Motor neuron (in vitro differentiated cells): ENCODE results near the gene GIPR. TPM values are rescaled to one million over a fixed set of nuclear protein-coding genes. Genes with fewer than 3 reads are reported as not detected.

Source experiments
- ATAC-seq, 8 experiments: fragments of 200-7000 bp; cut with Tn5 transposase; replicated peaks in 6 of 8; 2 replicates each; pipeline ENCODE4 v1.8.0; 2021; ENCODE audit warnings: mild to moderate bottlenecking in 8 of 8, moderate library complexity in 8 of 8
- H3K27ac ChIP-seq, 2 donors: fragments of 250-450 bp; sonication (Bioruptor Pico); 2 replicates each; pipeline ENCODE4 v1.9.0; 2021; ENCODE audit warnings: antibody characterized with exemption in 2 of 2, mild to moderate bottlenecking in 2 of 2, moderate library complexity in 1 of 2
- H3K4me1 ChIP-seq, 2 donors: fragments of 250-450 bp; sonication (Bioruptor Pico); replicated peaks in 1 of 2; 2 replicates each; pipeline ENCODE4 v1.6.1; 2021; ENCODE audit warnings: antibody characterized with exemption in 2 of 2, mild to moderate bottlenecking in 2 of 2, moderate library complexity in 1 of 2
- H3K4me3 ChIP-seq, 5 donors: fragments of 250-450 bp; sonication (Bioruptor Pico); 2 replicates each; pipeline ENCODE4 v1.9.0; 2021; ENCODE audit warnings: antibody characterized with exemption in 5 of 5, mild to moderate bottlenecking in 5 of 5, moderate library complexity in 4 of 5
- WGBS, 10 experiments: fragments of 450-650 bp; shearing (Covaris generic); methylation state at CpG; one replicate each; pipeline ENCODE4 v1.0.0; 2022; 5-methylcytosine and 5-hydroxymethylcytosine counted together
- in situ Hi-C, 9 experiments: fragments of 400-800 bp; cut with MboI; loops; one replicate each; pipeline ENCODE4 v1.15.0; 2021; ENCODE audit warnings: low sequenced_read_pairs in 9 of 9, low pct_unique_long_range_greater_than_20kb in 2 of 9; ENCODE audit not compliant: unreplicated experiment in 9 of 9
- total RNA-seq, 8 experiments: library from RNA; unstranded; fragments of 300-600 nt; gene quantifications; 2 replicates each; pipeline versions ENCODE4 v1.2.3 to v1.2.4, GENCODE V29; 2022

Gene GIPR
- total RNA-seq, 8 experiments from 2014 or later = 0.20 to 8.7 (median 3.9) TPM

DNA sequence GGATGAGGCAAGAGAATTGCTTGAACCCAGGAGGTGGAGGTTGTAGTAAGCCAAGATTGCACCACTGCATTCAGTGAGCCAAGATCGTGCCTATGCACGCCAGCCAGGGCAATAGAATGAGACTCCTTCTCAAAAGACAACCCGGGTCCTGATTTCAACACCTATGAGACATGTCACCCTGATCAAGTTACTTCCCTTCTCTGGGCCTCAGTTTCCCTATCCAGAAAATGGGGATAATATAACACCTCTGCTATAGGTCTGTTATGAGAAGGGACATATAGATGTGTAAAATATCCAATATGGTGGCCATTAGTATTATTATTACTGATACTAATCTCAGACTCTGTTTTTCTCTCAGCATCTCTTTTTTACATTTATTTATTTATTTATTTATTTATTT is 12.9 kb upstream of the GIPR start:
- no peak for ATAC-seq
- in situ Hi-C loops = no loop called here

DNA sequence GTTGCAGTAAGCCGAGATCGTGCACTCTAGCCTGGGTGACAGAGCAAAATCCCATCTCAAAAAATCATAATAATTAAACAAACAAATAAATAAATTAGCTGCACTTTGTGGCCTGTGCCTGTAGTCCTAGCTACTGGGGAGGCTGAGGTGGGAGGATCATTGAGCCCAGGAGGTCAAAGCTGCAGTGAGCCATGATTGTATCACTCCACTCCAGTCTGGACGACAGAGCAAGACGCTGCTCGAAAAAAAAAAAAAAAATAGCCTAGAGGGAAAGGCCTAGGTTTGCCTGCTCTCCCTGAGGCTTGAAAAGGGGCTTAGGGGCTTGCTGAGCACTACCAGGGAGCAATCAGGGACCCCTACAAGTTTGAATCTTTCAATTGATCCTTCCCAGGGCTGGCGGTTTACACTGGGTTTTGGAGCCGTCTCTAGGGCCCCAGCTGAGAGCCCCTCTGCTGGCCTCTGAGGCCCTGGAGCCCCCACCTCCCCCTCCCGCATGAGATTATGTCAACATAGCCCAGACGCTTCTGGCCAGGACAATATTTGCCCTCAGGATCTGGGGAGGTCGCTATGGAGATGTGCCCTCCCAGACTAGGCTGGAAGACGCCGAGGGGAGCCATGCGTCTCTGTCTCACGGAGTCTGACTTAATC is 10.4 kb upstream of the GIPR start:
- Histone ChIP-seq H3K27ac (peak overlapping the region in 1 of 2 donors; percentile 52), H3K4me1 (peaks cover 5 to 19% of the 10 kb centered on the region in 2 donors), H3K4me3 (no peak overlapping the region)
- peak in 6 of 8 experiments; percentile 60 to 90 (median 70) for ATAC-seq
- 4 to 86% (median 47%) methylated on average over 1 to 4 of the region's 14 CpGs; no CpG with 5 or more reads in 2 of the 10 experiments for WGBS, 10 experiments
- in situ Hi-C loops = no loop called here

More for the DNA sequence above, 12.9 kb upstream of the GIPR start:
- no peak overlapping the region for H3K4me3 ChIP-seq
- WGBS, 10 experiments = 67 to 100% (median 93%) methylated on average over 1 to 3 of the region's 3 CpGs; no CpG with 5 or more reads in 5 of the 10 experiments
- no peak overlapping the region for H3K27ac ChIP-seq
- H3K4me1 ChIP-seq = peaks cover 5 to 19% of the 10 kb centered on the region in 2 donors

DNA sequence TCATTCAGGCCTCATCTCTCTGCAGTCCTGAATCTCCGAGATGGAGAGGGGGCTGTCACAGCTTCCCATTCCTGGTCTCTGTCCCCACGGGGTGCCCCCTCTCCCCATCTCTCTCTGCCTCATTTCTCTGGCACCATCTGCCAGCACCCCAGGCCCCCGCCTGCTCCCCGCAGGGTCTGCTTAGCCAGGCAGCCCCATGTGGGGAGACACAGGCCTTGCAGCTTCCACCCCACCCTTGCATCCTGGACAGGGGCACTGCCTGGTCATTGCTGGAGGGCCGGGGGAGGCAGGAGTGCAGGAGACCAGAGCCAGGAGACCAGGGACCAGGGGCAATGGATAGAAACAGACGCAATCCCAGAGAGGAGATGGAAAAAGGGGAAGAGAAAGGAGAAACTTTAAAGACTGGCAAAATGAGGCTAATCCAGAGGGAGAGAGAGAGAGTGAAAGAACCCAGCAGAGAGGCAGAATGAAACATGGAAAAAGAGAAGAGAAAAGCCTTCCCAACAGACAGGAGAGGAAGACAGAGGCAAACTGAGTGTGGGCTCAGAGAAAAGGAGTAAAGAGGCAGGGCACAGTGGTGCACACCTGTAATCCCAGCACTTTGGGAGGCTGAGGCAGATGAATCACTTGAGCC is 8.8 kb upstream of the GIPR start:
- in situ Hi-C loops = no loop called here
- peaks cover 0 to 11% of the 10 kb centered on the region in 2 donors for H3K4me1 ChIP-seq
- no peak for ATAC-seq
- H3K4me3 ChIP-seq = no peak overlapping the region
- H3K27ac ChIP-seq = no peak overlapping the region
- 20 to 100% (median 77%) methylated on average over 1 to 2 of the region's 6 CpGs; no CpG with 5 or more reads in 2 of the 10 experiments for WGBS, 10 experiments

DNA sequence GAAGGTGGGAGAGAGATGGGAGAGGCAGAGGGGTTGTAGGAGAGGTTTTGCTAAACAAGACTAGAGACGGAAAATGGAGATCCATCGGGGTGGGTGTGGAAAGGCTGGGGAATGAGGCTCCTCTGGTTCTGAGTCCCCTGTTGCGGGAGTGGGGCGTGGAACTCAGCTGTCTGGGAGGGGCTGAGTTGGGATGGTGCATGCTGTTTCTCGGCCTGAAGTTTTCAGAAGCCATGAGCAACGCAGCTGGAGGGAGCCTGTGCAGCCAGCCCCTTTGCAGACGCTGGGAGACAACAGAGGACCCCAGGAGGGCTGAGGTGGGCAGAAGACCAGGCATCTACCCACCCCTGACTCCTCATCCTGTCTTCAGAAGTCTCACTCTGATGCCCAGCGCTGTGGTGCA is 7.4 kb upstream of the GIPR start:
- no peak overlapping the region for H3K27ac ChIP-seq
- 0 to 100% (median 40%) methylated on average over 1 to 7 of the region's 8 CpGs; no CpG with 5 or more reads in 2 of the 10 experiments for WGBS, 10 experiments
- peaks cover 0 to 11% of the 10 kb centered on the region in 2 donors for H3K4me1 ChIP-seq
- no peak overlapping the region for H3K4me3 ChIP-seq
- in situ Hi-C loops = no loop called here
- ATAC-seq = peak in 3 of 8 experiments; percentile 20 to 86 (median 43)

DNA sequence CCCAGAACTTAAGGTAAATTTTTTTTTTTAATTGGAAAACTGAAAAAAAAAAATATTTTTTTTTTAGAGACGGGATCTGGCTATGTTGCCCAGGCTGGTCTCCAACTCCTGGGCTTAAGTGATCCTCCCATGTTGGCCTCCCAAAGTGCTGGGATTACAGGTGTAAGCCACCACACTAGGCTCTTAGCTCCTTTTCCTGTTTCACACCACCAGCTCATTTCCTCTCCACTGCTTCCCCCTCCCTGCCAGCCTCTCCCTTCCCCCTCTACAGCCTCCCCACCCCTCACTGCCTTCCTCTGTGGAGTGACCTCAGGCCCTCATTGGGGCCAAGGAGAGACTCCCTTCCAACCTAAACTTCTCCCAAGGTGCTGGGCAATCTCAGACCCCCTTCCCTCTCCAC is 4.2 kb upstream of the GIPR start:
- no peak overlapping the region for H3K4me3 ChIP-seq
- in situ Hi-C loops = no loop called here
- H3K27ac ChIP-seq = no peak overlapping the region
- 100% methylated on average over 1 of the region's 1 CpG; no CpG with 5 or more reads in 9 of the 10 experiments for WGBS, 10 experiments
- no peak for ATAC-seq
- H3K4me1 ChIP-seq = peaks cover 4% of the 10 kb centered on the region in 2 donors

DNA sequence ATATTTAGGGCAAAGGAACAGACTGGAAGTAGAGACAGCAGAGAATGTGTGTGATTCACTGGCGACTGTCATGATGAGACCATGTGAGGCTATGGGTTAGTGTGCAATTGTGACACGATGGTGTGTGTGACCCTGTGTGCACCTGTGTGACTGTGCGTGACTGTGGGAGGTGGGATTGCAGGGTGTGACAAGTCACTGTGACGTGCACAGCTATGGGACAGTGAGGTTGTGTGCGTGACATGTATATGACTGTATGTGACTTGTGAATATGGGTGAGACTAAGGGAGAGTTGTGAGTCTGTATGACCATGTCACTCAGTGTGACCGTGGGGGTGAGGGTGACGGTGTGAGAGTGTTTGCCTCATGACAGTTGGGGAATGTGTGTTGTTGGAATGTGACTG is 3.4 kb upstream of the GIPR start:
- Histone ChIP-seq H3K27ac (no peak overlapping the region), H3K4me3 (no peak overlapping the region), H3K4me1 (peaks cover 4% of the 10 kb centered on the region in 2 donors)
- in situ Hi-C loops = no loop called here
- ATAC-seq = no peak
- 33 to 83% (median 66%) methylated on average over 2 to 7 of the region's 7 CpGs; no CpG with 5 or more reads in 6 of the 10 experiments for WGBS, 10 experiments

DNA sequence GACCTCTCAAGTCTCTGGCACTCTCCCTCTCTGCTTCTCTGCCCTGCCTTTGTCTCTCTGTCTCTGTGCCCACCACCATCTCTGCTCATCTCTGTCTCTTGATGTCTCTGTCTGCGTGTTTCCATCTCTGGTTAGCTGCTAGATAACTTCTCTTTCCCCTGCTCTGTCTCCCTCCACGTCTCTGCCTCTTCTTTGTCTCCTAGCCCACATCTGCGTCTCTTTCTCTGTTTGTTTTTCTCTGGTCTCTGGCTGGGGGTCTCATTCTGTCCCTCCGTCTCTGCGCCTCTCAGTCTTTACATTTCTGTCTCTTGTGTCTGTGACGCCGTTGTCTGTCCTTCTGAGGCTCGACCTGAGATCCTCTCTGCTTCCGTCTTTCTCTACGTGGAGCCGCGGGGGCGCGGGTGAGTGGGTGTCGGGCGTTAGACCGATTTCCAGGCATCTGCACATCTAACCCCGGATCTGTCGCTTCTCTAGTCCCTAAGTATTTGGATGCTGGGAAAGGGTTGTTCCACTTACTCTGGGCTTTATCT is 386 bp downstream of the GIPR start:
- ATAC-seq = peak in 2 of 8 experiments; percentile 0 to 5

DNA sequence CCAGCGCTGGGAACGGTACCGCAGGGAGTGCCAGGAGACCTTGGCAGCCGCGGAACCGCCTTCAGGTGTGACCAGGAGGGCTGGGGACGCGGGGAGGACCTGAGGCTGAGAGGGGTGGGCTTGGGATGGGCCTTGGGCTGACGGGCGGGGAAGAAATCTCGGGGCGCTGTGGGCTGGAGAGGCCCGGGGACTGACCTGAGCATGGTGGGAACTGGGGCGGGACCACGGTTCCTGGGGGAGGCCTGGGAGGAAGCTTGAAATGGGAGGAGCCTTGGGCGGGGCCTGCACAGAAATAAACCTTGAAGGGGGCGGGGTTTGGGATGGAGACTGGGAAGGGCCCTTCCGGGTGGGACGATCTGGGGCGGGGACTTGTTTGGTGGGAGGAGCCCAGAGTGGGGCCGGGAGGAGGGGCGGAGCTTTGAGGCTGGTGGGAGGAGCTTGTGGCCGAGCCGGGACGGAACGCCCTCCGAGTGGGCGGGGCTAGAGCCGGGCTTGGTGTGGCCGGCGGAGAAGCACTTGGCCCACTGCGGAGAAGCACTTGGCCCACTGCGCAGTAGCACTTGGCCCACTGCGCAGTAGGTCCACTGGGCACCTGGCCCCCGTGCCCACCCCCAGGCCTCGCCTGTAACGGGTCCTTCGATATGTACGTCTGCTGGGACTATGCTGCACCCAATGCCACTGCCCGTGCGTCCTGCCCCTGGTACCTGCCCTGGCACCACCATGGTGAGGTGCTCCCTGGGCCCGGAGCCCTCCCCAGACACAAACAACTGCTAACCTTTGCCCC is 2.8 kb downstream of the GIPR start:
- peak overlapping the region in 2 of 5 donors; percentile 22 to 24 for H3K4me3 ChIP-seq
- in situ Hi-C loops = no loop called here
- peaks cover 4 to 7% of the 10 kb centered on the region in 2 donors for H3K4me1 ChIP-seq
- peak in 7 of 8 experiments; percentile 17 to 77 (median 53) for ATAC-seq
- no peak overlapping the region for H3K27ac ChIP-seq
- no CpG with 5 or more reads among the region's 42 CpGs for WGBS, 10 experiments

More for the DNA sequence above, 386 bp downstream of the GIPR start:
- Histone ChIP-seq H3K4me1 (peaks cover 4 to 7% of the 10 kb centered on the region in 2 donors), H3K27ac (peak overlapping the region in 1 of 2 donors; percentile 24), H3K4me3 (peak overlapping the region; percentile 29 to 55 (median 49))
- in situ Hi-C loops = no loop called here
- 0 to 10% (median 0%) methylated on average over 2 to 13 of the region's 19 CpGs; no CpG with 5 or more reads in 3 of the 10 experiments for WGBS, 10 experiments

DNA sequence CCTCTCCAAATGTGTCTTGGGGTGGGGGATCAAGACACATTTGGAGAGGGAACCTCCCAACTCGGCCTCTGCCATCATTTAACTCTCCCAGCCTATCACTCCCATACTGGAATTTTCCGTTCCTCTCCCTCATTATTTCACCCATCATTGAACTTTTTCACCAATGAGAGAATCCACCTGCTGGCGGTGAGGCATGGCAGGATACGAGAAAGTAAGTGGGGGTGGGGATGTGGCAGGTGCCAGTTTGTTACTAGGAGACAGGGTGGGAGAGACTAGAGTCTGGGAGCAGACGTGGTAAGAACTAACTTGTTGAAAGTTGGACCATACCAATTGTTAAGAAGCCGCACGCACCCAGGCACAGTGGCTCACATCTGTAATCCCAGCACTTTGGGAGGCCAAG is 6.9 kb downstream of the GIPR start:
- in situ Hi-C loops = loop anchor here in 1 of 9 experiments (25.0 kb wide), 1 partner anchor 163 kb away; the partner anchor contains the start of gene VASP
- Histone ChIP-seq H3K4me1 (peaks cover 0 to 7% of the 10 kb centered on the region in 2 donors), H3K27ac (no peak overlapping the region), H3K4me3 (no peak overlapping the region)
- ATAC-seq = no peak
- WGBS, 10 experiments = 55 to 100% (median 79%) methylated on average over 1 to 5 of the region's 7 CpGs; no CpG with 5 or more reads in 4 of the 10 experiments

DNA sequence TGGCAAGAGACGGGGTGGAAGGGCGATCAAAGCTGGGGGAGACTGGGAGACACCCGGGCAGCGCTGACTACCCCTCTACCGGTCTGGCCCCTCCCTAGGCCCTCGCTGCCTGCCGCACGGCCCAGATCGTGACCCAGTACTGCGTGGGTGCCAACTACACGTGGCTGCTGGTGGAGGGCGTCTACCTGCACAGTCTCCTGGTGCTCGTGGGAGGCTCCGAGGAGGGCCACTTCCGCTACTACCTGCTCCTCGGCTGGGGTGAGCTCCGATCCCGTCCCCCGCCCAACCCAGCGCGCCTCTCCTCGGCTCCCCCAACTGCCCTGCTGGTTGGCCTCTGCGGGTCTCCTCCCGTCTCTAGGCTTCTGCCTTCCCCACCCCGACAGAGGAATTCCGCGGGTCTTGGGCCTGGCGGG is 8.8 kb downstream of the GIPR start:
- H3K27ac ChIP-seq = no peak overlapping the region
- peak in 6 of 8 experiments; percentile 14 to 53 (median 48) for ATAC-seq
- in situ Hi-C loops = loop anchor here in 1 of 9 experiments (25.0 kb wide), 1 partner anchor 165 kb away; the partner anchor contains the start of gene VASP
- H3K4me3 ChIP-seq = peak overlapping the region in 4 of 5 donors; percentile 9 to 20 (median 14)
- 0% methylated on average over 1 to 5 of the region's 28 CpGs; no CpG with 5 or more reads in 8 of the 10 experiments for WGBS, 10 experiments
- H3K4me1 ChIP-seq = peaks cover 0 to 8% of the 10 kb centered on the region in 2 donors

DNA sequence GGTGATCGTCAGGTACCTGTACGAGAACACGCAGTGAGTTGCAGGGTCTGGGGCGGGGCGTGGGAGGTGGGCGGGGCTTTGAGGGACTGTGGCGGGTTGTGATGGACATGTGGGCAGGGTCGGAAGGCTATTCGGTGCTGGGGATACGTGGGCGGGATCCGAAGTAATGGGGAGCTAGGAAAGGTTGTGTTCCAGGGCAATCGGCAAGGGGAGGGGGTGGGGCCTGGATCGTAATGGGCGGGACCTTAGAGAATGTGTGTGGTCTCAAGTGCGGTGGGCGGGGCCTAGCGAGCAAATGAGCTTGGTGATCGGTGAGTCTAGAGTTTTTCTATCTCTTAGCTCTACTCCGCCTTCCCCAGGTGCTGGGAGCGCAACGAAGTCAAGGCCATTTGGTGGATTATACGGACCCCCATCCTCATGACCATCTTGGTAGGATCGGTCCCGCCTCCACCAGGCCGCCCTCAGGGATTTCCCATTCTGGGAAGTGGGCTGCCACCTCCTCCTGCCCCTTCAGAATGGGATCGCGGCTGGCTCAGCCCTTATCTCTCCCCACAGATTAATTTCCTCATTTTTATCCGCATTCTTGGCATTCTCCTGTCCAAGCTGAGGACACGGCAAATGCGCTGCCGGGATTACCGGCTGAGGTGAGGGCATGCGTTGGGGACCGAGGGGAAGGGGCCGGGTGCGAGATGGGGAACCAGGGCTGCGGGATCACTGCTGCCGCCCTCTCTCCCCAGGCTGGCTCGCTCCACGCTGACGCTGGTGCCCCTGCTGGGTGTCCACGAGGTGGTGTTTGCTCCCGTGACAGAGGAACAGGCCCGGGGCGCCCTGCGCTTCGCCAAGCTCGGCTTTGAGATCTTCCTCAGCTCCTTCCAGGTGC is 9.6 kb downstream of the GIPR start:
- in situ Hi-C loops = loop anchor here in 1 of 9 experiments (25.0 kb wide), 1 partner anchor 165 kb away; the partner anchor contains the start of gene VASP
- 0 to 90% (median 20%) methylated on average over 1 to 19 of the region's 49 CpGs; no CpG with 5 or more reads in 1 of the 10 experiments for WGBS, 10 experiments

More for the DNA sequence above, 9.6 kb downstream of the GIPR start:
- Histone ChIP-seq H3K4me3 (peak overlapping the region; percentile 7 to 20 (median 11)), H3K27ac (no peak overlapping the region), H3K4me1 (peaks cover 0 to 8% of the 10 kb centered on the region in 2 donors)
- ATAC-seq = peak in 7 of 8 experiments; percentile 5 to 84 (median 82)
